ENCODE data around the gene CWF19L2.

GRCh38 chr11:107501713-107502112, 44.1 kb upstream of the CWF19L2 start:
- TF ChIP-seq CTCF (conservative IDR thresholded peaks at IDR 0.05 in 1 of 2, IDR thresholded peaks at IDR 0.05 in 1 of 2; ENCODE audit: low read depth in 1 of 2, low read length in 2 of 2) (no peak), EZH2 (IDR thresholded peaks at IDR 0.05; ENCODE audit: low read length, missing control alignments) (no peak)
